Thyroid gland (tissue), 4 donors: Measurements from ENCODE around the gene SLC25A13. TPM values are rescaled to one million over a fixed set of nuclear protein-coding genes. Genes with fewer than 3 reads are reported as not detected.

Experiments
- DNase-seq, 2 donors: peaks; one replicate each; pipeline ENCODE4 v3.0.0-alpha.2; 2019
- H3K27ac ChIP-seq, 3 donors: fragments of 200-600 bp; sonication (generic); 1 replicate in 2 of 3; 2 replicates in 1 of 3; pipeline ENCODE4 v1.5.1; 2016 to 2019; ENCODE audit warnings: mild to moderate bottlenecking in 1 of 3, moderate library complexity in 1 of 3
- H3K27me3 ChIP-seq: fragments of 200-600 bp; sonication (generic); one replicate; pipeline ENCODE4 v1.5.1; 2019
- H3K36me3 ChIP-seq, 2 donors: fragments of 200-600 bp; sonication (generic); one replicate each; pipeline ENCODE4 v1.5.1; 2016 to 2019
- H3K4me1 ChIP-seq, 2 donors: fragments of 200-600 bp; sonication (generic); one replicate each; pipeline ENCODE4 v1.5.1; 2017 to 2019
- H3K4me3 ChIP-seq, 3 donors: fragments of 200-600 bp; sonication (generic); replicated peaks in 1 of 3; 1 replicate in 2 of 3; 2 replicates in 1 of 3; pipeline ENCODE4 v1.5.1; 2016; ENCODE audit warnings: mild to moderate bottlenecking in 1 of 3
- H3K9me3 ChIP-seq: fragments of 200-600 bp; sonication (generic); one replicate; pipeline ENCODE4 v1.5.1; 2017
- POLR2A ChIP-seq, 2 donors: fragments of 450-650 bp; IDR thresholded peaks; one replicate each; pipeline ENCODE4 v1.6.1; 2017; ENCODE audit warnings: antibody characterized with exemption in 2 of 2, mild to moderate bottlenecking in 2 of 2, moderate library complexity in 1 of 2
- WGBS, 2 donors: methylation state at CpG; one replicate each; pipeline ENCODE4 v1.1.5; 2017; 5-methylcytosine and 5-hydroxymethylcytosine counted together
- intact Hi-C: fragments of 100-400 bp; cut with DNase I; formaldehyde crosslinking; loops from one replicate; pipeline ENCODE4 v1.15.1; 2023
- total RNA-seq, 4 donors: library from RNA; depleted of rRNA; stranded (reverse); fragments of >200 nt; gene quantifications; one replicate each; pipeline ENCODE4 v1.2.3, GENCODE V29; 2016
- TF ChIP-seq, protein P1 (sequence below), 6 experiments: fragments of 200-600 bp in 3 of 6; fragments of 450-650 bp in 3 of 6; sonication (generic) in 3 of 6; IDR thresholded peaks; one replicate each; pipeline ENCODE4 v1.5.1; 2016 to 2019; ENCODE audit warnings: antibody characterized with exemption in 6 of 6, mild to moderate bottlenecking in 2 of 6, inconsistent platforms in 1 of 6, moderate library complexity in 1 of 6

The SLC25A13 gene
- total RNA-seq, 4 donors from 2014 or later = 22.7 to 36.1 (median 30.2) TPM

DNA sequence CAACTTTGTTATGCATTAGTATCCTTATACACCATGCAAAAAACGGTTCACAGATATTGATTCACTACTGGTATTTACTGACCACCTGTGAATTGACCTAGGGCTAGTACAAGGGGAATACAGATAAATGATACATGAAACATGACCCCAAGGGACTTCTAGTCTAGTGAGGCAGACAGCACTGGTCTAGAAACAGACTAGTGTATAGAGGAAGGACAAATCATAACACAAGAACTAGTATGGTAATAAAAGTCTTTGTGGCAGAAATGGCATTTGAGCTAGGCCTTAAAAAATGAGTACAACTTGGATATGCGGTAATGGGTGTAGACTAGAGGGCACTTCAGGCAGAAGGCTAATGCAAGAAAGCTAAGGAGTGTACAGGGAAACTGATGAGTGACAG is 86.6 kb downstream of the SLC25A13 start:
- H3K36me3 ChIP-seq = peaks cover 0 to 4% of the 10 kb centered on the region in 2 donors
- H3K4me3 ChIP-seq = no peak overlapping the region
- intact Hi-C loops = no loop called here
- H3K27me3 ChIP-seq = no peaks in the 10 kb centered on the region
- H3K4me1 ChIP-seq = peaks cover 0 to 17% of the 10 kb centered on the region in 2 donors
- H3K9me3 ChIP-seq = no peaks in the 10 kb centered on the region
- DNase-seq = no peak
- WGBS, 2 donors = 86 to 87% methylated on average over 2 of the region's 2 CpGs
- TF ChIP-seq, protein P1, sequence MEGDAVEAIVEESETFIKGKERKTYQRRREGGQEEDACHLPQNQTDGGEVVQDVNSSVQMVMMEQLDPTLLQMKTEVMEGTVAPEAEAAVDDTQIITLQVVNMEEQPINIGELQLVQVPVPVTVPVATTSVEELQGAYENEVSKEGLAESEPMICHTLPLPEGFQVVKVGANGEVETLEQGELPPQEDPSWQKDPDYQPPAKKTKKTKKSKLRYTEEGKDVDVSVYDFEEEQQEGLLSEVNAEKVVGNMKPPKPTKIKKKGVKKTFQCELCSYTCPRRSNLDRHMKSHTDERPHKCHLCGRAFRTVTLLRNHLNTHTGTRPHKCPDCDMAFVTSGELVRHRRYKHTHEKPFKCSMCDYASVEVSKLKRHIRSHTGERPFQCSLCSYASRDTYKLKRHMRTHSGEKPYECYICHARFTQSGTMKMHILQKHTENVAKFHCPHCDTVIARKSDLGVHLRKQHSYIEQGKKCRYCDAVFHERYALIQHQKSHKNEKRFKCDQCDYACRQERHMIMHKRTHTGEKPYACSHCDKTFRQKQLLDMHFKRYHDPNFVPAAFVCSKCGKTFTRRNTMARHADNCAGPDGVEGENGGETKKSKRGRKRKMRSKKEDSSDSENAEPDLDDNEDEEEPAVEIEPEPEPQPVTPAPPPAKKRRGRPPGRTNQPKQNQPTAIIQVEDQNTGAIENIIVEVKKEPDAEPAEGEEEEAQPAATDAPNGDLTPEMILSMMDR (IDR thresholded peaks at IDR 0.05) = no peak
- TF ChIP-seq POLR2A (IDR thresholded peaks at IDR 0.05) = no peak
- H3K27ac ChIP-seq = no peak overlapping the region

DNA sequence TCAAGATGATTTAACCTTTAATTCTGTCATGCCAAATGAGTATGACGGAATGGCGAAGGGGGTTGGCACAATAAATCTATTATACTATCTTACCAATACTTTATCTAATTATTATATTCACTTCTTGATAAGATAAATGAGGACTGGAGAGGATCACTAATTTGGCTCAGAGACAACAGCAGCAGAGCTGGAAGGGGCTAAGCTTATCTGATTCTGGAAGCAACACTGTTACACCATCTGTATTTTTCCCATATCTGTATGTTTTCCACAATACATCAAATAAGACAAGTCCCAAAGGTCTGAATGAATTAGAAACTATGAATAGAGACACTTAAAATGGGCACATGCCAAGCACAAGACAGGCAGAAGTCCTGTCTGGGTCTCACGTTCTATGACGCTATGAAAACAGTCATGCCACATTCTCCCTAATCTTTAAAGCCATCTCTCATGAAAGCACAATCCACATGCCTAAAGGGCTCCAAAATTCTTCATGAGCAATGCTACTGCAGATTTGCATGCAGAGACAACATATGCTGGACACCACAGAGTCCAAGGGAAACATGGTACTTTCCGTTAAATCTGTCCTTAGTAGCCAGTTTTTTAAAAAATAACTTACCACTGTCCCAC is 88.3 kb downstream of the SLC25A13 start:
- DNase-seq = no peak
- H3K9me3 ChIP-seq = no peaks in the 10 kb centered on the region
- 92% methylated on average over 5 of the region's 5 CpGs for WGBS, 2 donors
- H3K27ac ChIP-seq = no peak overlapping the region
- TF ChIP-seq POLR2A (IDR thresholded peaks at IDR 0.05) = no peak
- TF ChIP-seq, protein P1 (IDR thresholded peaks at IDR 0.05) = no peak
- H3K4me3 ChIP-seq = no peak overlapping the region
- no peaks in the 10 kb centered on the region for H3K27me3 ChIP-seq
- intact Hi-C loops = no loop called here
- H3K36me3 ChIP-seq = peaks cover 0 to 4% of the 10 kb centered on the region in 2 donors
- peaks cover 0 to 17% of the 10 kb centered on the region in 2 donors for H3K4me1 ChIP-seq

GRCh38 chr7:96233084-96233483 is 88.8 kb downstream of the SLC25A13 start:
- TF ChIP-seq, protein P1 (IDR thresholded peaks at IDR 0.05) = no peak
- TF ChIP-seq POLR2A (IDR thresholded peaks at IDR 0.05) = no peak
- peaks cover 0 to 4% of the 10 kb centered on the region in 2 donors for H3K36me3 ChIP-seq
- H3K27ac ChIP-seq = no peak overlapping the region
- WGBS, 2 donors = 95 to 98% methylated on average over 3 of the region's 3 CpGs
- H3K4me3 ChIP-seq = no peak overlapping the region
- no peak for DNase-seq
- H3K27me3 ChIP-seq = no peaks in the 10 kb centered on the region
- H3K4me1 ChIP-seq = peaks cover 0 to 17% of the 10 kb centered on the region in 2 donors
- no peaks in the 10 kb centered on the region for H3K9me3 ChIP-seq
- intact Hi-C loops = no loop called here

DNA sequence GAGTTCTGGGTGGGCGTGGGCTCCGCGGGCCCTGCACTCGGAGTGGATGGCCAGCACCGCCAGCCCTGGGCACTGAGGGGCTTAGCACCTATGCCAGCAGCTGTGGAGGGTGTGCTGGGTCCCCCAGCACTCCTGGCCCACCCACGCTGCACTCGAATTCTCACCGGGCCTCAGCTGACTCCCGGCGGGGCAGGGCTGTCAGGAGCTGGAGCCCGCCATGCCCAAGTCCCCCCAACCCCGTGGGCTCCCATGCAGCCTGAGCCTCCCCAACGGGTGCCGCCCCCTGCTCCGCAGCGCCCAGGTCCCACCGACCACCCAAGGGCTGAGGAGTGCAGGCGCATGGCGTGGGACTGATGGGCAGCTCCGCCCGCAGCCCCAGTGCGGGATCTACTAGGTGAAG is 93.1 kb downstream of the SLC25A13 start:
- Histone ChIP-seq H3K4me1 (no peaks in the 10 kb centered on the region), H3K36me3 (no peaks in the 10 kb centered on the region), H3K9me3 (no peaks in the 10 kb centered on the region), H3K27me3 (no peaks in the 10 kb centered on the region), H3K4me3 (no peak overlapping the region), H3K27ac (no peak overlapping the region)
- WGBS, 2 donors = 90 to 100% methylated on average over 2 to 9 of the region's 22 CpGs
- DNase-seq = no peak
- TF ChIP-seq, protein P1 (IDR thresholded peaks at IDR 0.05) = no peak
- TF ChIP-seq POLR2A (IDR thresholded peaks at IDR 0.05) = no peak
- intact Hi-C loops = no loop called here

DNA sequence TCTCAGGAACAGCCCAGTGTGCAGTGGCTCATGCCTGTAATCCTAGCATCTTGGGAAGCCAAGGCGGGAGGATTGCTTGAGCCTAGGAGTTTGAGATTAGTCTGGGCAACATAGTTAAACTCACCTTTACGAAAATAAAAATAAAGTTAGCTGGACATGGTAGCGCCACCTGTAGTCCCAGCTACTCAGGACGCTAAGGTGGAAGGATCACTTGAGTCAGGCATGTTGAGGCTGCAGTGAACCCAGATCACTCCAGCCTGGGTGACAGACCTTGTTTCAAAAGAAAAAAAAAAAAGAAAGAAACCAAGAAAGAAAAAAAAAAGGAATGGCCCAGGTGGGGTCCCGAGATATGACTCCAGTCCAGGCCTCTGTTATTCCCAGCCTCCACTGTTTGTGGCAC is 96.6 kb downstream of the SLC25A13 start:
- WGBS, 2 donors = 96 to 98% methylated on average over 5 of the region's 5 CpGs
- Histone ChIP-seq H3K27me3 (no peaks in the 10 kb centered on the region), H3K4me1 (peaks cover 5 to 6% of the 10 kb centered on the region in 2 donors), H3K27ac (no peak overlapping the region), H3K36me3 (no peaks in the 10 kb centered on the region), H3K9me3 (no peaks in the 10 kb centered on the region), H3K4me3 (no peak overlapping the region)
- no peak for DNase-seq
- TF ChIP-seq, protein P1 (IDR thresholded peaks at IDR 0.05) = no peak
- no peak for TF ChIP-seq POLR2A (IDR thresholded peaks at IDR 0.05)
- intact Hi-C loops = no loop called here
